ENCODE data around the gene TCP1.

The TCP1 gene

GRCh38 chr6:159769470-159769869, 19.9 kb downstream of the TCP1 start:
- no peak for DNase-seq
- TF ChIP-seq CTCF (IDR thresholded peaks at IDR 0.05; ENCODE audit: low read depth, low read length): no peak
- H3K36me3 ChIP-seq: peaks cover 79% of the 10 kb centered on the region
- no peaks in the 10 kb centered on the region for H3K9me3 ChIP-seq
- no peaks in the 10 kb centered on the region for H3K27me3 ChIP-seq
- H3K4me1 ChIP-seq: no peaks in the 10 kb centered on the region
- H3K4me3 ChIP-seq (ENCODE audit: low read depth, low read length): no peak overlapping the region

- no peaks in the 10 kb centered on the region for H3K27me3 ChIP-seq
- DNase-seq: no peak
- peaks cover 75% of the 10 kb centered on the region for H3K36me3 ChIP-seq
- H3K4me1 ChIP-seq: no peaks in the 10 kb centered on the region
- H3K4me3 ChIP-seq (ENCODE audit: low read depth, low read length): no peak overlapping the region
- H3K9me3 ChIP-seq: no peaks in the 10 kb centered on the region
- no peak for TF ChIP-seq CTCF (IDR thresholded peaks at IDR 0.05; ENCODE audit: low read depth, low read length)
Observed at GRCh38 chr6:159766906-159767305, 22.5 kb downstream of the TCP1 start.

- Histone ChIP-seq H3K36me3 (peaks cover 45% of the 10 kb centered on the region), H3K9me3 (no peaks in the 10 kb centered on the region), H3K27me3 (no peaks in the 10 kb centered on the region), H3K4me3 (ENCODE audit: low read depth, low read length) (peak overlapping the region; percentile 90), H3K4me1 (no peaks in the 10 kb centered on the region)
- no peak for DNase-seq
- no peak for TF ChIP-seq CTCF (IDR thresholded peaks at IDR 0.05; ENCODE audit: low read depth, low read length)
Observed at GRCh38 chr6:159762681-159763293, 26.6 kb downstream of the TCP1 start.

GRCh38 chr6:159761873-159762680, 27.3 kb downstream of the TCP1 start, which contains the start of gene ACAT2:
TSS of gene ACAT2 (plus strand) at chr6:159762045. CDS start at chr6:159762088, 43 bp downstream.
- H3K9me3 ChIP-seq: no peaks in the 10 kb centered on the region
- H3K36me3 ChIP-seq: peaks cover 42% of the 10 kb centered on the region
- H3K4me1 ChIP-seq: no peaks in the 10 kb centered on the region
- H3K4me3 ChIP-seq (ENCODE audit: low read depth, low read length): peak within 1 kb of the TSS; percentile 90
- TF ChIP-seq CTCF (IDR thresholded peaks at IDR 0.05; ENCODE audit: low read depth, low read length): no peak
- peak; percentile 97 for DNase-seq
- no peaks in the 10 kb centered on the region for H3K27me3 ChIP-seq

- H3K36me3 ChIP-seq: peaks cover 35% of the 10 kb centered on the region
- peak; percentile 30 for DNase-seq
Observed at GRCh38 chr6:159761129-159761872, 28.1 kb downstream of the TCP1 start.

More at GRCh38 chr6:159761129-159761872, 28.1 kb downstream of the TCP1 start:
- H3K4me3 ChIP-seq (ENCODE audit: low read depth, low read length): peak overlapping the region; percentile 90
- TF ChIP-seq CTCF (IDR thresholded peaks at IDR 0.05; ENCODE audit: low read depth, low read length): no peak
- H3K9me3 ChIP-seq: no peaks in the 10 kb centered on the region
- H3K4me1 ChIP-seq: no peaks in the 10 kb centered on the region
- no peaks in the 10 kb centered on the region for H3K27me3 ChIP-seq

All from BE2C (cell line).